HG02588 (cell line): ENCODE measurements around the gene ABCB11.

Experiments
- ATAC-seq: cut with Tn5 transposase; IDR thresholded peaks from one replicate; pipeline ENCODE4 v1.9.1; 2021; ENCODE audit warnings: mild to moderate bottlenecking, moderate library complexity; ENCODE audit not compliant: unreplicated experiment

Gene ABCB11

GRCh38 chr2:169010633-169011460 lies 20.3 kb downstream of the ABCB11 start:
- no peak for ATAC-seq

DNA sequence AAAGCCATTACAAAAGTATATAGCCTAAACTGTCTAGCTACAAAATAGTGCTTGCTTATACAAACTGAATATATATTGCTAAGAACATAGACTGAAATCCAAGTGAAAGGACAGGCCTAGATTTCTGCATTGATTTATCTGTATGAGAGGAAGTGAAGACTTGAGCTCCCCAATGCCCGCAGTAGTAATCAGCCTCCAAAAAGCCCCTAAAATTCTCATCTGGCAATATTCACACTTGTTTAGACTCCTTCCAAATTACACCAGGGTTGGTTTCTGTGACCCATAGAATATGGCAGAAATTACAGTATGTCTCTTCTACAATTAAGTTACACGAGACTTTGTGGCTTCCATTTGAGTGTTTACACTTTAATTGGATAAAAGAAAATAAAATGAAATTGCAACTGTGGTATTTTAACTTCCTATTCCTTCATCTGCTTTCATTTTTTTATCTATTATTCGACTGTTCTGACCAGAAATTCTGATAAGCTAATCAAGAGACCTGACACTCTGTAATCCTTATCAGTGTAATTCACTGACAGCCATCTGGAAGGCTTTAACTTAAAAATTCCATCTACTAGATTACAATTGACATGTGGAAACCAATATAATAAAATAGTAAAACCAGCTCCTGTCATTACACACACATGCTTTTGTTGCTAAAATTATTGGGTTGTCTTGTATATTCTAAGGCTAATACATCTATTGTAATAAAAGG lies 21.1 kb downstream of the ABCB11 start:
- no peak for ATAC-seq

- no peak for ATAC-seq
Observed at GRCh38 chr2:169007941-169008340, 23.2 kb downstream of the ABCB11 start.

- ATAC-seq, result no peak
Observed at GRCh38 chr2:169007356-169007755, 23.8 kb downstream of the ABCB11 start.

- ATAC-seq, result no peak
Observed at GRCh38 chr2:169006665-169007064, 24.5 kb downstream of the ABCB11 start.

GRCh38 chr2:169005994-169006393 lies 25.1 kb downstream of the ABCB11 start:
- no peak for ATAC-seq

- ATAC-seq, result no peak
Observed at GRCh38 chr2:169005080-169005598, 26.0 kb downstream of the ABCB11 start.

DNA sequence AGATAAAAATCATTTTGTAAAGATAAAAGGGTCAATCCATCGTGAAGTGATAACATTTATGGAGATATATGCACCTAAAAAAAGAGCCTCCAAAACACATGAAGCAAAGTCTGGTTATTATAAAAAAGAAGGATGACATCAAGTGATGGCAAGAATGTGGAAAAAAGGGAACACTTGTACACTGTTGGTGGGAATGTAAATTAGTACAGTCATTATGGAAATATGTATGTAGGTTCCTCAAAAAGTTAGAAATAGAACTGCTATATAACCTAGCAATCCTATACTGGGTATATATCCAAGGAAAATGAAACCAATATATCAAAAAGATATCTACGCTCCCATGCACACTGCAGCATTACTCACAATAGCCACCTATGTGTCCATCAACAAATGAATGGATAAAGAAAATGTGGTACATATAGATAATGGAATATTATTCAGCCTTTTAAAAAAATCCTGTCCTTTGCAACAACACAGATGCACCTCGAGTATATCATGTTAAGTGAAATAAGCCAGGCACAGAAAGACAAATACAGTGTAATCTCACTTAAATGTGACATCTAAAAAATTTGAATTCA lies 28.9 kb downstream of the ABCB11 start:
- ATAC-seq, result no peak

DNA sequence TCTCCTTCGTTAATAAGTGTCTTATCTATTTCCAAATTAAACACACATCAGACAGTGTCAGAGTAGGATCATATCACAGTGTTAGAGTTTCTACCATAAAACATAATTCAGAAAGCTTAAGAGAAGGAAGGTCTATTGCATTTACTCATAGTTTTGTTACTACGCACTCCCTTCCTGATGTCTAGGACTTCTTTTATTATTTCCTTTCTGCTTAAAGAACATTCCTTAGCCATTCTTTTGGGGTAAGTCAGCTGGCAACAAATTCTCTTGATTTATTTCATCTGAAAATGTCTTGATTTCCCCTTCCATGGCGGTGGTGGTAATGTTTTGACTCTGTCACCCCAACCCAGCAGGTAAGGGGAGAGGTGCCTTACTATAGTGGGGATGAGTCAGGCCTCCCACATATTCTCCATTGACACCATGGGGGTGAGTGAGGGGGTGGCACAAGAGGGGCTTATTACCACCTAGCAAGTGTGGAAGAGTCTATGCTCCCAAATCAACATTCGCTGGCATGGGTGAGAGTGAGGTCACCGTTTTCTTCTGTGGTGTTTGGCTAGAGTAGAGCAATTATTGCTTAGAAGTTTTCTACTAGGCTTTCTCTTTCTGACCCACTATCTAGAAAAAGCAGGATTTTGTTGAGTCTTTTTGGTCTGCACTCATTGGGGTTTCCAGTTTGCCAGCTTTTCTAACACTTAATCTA lies 29.9 kb downstream of the ABCB11 start:
- no peak for ATAC-seq

GRCh38 chr2:168999668-169000213 lies 31.4 kb downstream of the ABCB11 start:
- no peak for ATAC-seq

- ATAC-seq, result no peak
Observed at GRCh38 chr2:168998609-168999211, 32.4 kb downstream of the ABCB11 start.

DNA sequence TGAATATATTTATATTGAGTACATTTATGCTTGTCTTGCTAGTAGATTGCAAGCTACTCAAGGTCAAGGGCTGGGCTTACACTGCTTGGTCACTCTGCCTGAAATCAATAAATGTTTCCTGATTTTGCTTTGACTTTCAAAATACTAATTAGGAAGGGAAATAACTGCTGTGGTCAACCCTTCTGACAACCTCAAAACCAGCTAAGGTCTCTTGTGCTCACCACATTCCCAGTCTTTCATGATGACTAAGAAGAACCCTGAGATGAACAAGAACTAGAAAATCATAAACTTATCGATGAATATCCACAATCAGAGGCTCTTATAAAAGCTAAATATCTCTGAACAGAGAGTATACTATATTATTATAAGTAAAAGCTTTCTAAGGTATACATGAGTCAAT lies 33.3 kb downstream of the ABCB11 start:
- ATAC-seq, result no peak

GRCh38 chr2:168997118-168997521 lies 34.0 kb downstream of the ABCB11 start:
- ATAC-seq, result no peak

- no peak for ATAC-seq
Observed at GRCh38 chr2:168995744-168996143, 35.4 kb downstream of the ABCB11 start.

- ATAC-seq, result no peak
Observed at GRCh38 chr2:168993538-168993937, 37.6 kb downstream of the ABCB11 start.

- no peak for ATAC-seq
Observed at GRCh38 chr2:168992591-168993349, 38.4 kb downstream of the ABCB11 start.

DNA sequence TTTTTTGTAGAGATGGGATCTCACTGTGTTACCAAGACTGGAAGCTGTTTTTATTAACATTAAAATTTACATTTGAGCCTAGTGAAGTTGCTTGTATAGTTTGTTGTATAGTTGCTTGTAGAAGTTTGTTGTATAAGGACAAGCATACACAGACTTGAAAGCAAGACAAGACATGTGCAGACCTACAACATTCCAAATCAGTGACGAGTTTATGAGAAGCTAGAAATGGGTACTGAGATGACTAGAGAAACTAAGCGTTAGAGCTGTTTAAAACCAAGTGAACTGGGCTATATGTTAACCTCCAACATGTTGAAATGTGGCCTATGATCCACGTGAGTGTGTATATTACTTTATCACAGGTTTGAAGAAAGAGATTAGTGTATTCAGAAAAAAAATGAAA lies 39.1 kb downstream of the ABCB11 start:
- no peak for ATAC-seq

GRCh38 chr2:168988755-168989154 lies 42.4 kb downstream of the ABCB11 start:
- no peak for ATAC-seq

GRCh38 chr2:168986398-168986943 lies 44.7 kb downstream of the ABCB11 start:
- no peak for ATAC-seq
